Heart left ventricle (tissue), 16 donors: Measurements from ENCODE around the gene DRC1. TPM values are rescaled to one million over a fixed set of nuclear protein-coding genes. Genes with fewer than 3 reads are reported as not detected.
A peak's percentile ranks its signal among the peaks of the same experiment; 100 is the strongest.
"Not testable (repeated sequence)": the region's sequence is repeated elsewhere in the genome, so short reads cannot be mapped to it uniquely, and the experiment has no call there.

Source experiments
- ATAC-seq, 4 donors: fragments of 200-7000 bp; cut with Tn5 transposase; one replicate each; pipeline ENCODE4 v1.9.1; 2020 to 2022; ENCODE audit warnings: moderate library complexity in 4 of 4, mild to moderate bottlenecking in 3 of 4, moderate number of reproducible peaks in 1 of 4
- DNase-seq, 5 donors: peaks; one replicate each; pipeline ENCODE4 v3.0.0-alpha.2; 2020
- H3K27ac ChIP-seq, 12 donors: fragments of 200-600 bp; sonication (generic) in 4 of 12; one replicate each; pipeline versions ENCODE4 v1.5.0 to v1.8.0; 2016 to 2022; ENCODE audit warnings: mild to moderate bottlenecking in 2 of 12
- H3K27me3 ChIP-seq, 9 donors: fragments of 200-600 bp; sonication (generic) in 2 of 9; one replicate each; pipeline versions ENCODE4 v1.5.1 to v1.8.0; 2016 to 2022; ENCODE audit warnings: mild to moderate bottlenecking in 3 of 9
- H3K36me3 ChIP-seq, 9 donors: fragments of 200-600 bp; sonication (generic) in 2 of 9; one replicate each; pipeline versions ENCODE4 v1.5.0 to v1.8.0; 2018 to 2022; ENCODE audit warnings: mild to moderate bottlenecking in 2 of 9
- H3K4me1 ChIP-seq, 12 donors: fragments of 200-600 bp; sonication (generic) in 4 of 12; one replicate each; pipeline versions ENCODE4 v1.5.0 to v1.8.0; 2016 to 2022; ENCODE audit warnings: mild to moderate bottlenecking in 3 of 12
- H3K4me3 ChIP-seq, 12 donors: fragments of 200-600 bp; sonication (generic) in 4 of 12; one replicate each; pipeline versions ENCODE4 v1.5.0 to v1.8.0; 2017 to 2022; ENCODE audit warnings: mild to moderate bottlenecking in 9 of 12, moderate library complexity in 4 of 12
- H3K9me3 ChIP-seq, 12 donors: fragments of 200-600 bp; sonication (generic) in 4 of 12; one replicate each; pipeline versions ENCODE4 v1.5.0 to v1.8.0; 2016 to 2022; ENCODE audit warnings: mild to moderate bottlenecking in 1 of 12
- POLR2A ChIP-seq, 2 donors: fragments of 450-650 bp; IDR thresholded peaks; one replicate each; pipeline ENCODE4 v1.6.1; 2017; ENCODE audit warnings: antibody characterized with exemption in 2 of 2, mild to moderate bottlenecking in 2 of 2, moderate library complexity in 2 of 2
- WGBS, 4 donors: extraction: QIAGEN DNeasy Blood & Tissue Kit in 2 of 4; methylation state at CpG; one replicate each; pipeline versions ENCODE4 v1.1.5 to v1.1.7; 2013 to 2018; 5-methylcytosine and 5-hydroxymethylcytosine counted together
- intact Hi-C, 10 donors: fragments of 100-400 bp; cut with DNase I; formaldehyde crosslinking; loops; one replicate each; pipeline versions ENCODE4 v1.11.1 to v1.14.2; 2022
- long read RNA-seq, 3 donors: library from polyadenylated mRNA; unstranded; transcript quantifications; one replicate each; pipeline ENCODE4 v2.0.0, GENCODE V29; 2020 to 2021
- polyA plus RNA-seq, 2 donors: library from polyadenylated mRNA; stranded (reverse); fragments of 200-250 nt; gene quantifications; one replicate each; pipeline ENCODE4 v1.2.3, GENCODE V29; 2013
- total RNA-seq, 9 donors: library from RNA; depleted of rRNA in 2 of 9; stranded (reverse); fragments of >200 nt in 2 of 9; fragmentation: NEBNext Ultra II Directional in 3 of 9; extraction: Animal tissue kit (Norgen Biotek cat#: 25700) in 3 of 9; gene quantifications; one replicate each; pipeline versions ENCODE4 v1.1.0 to v1.2.4, GENCODE V29; 2016 to 2023
- TF ChIP-seq, protein P1 (sequence below), 12 donors: fragments of 200-600 bp; sonication (generic) in 4 of 12; IDR thresholded peaks; one replicate each; pipeline versions ENCODE4 v1.5.0 to v1.8.0; 2018 to 2022; ENCODE audit warnings: antibody characterized with exemption in 12 of 12, mild to moderate bottlenecking in 5 of 12
- donor health status: ischemic (EF 13 %, LVEDD 7.1; RV severe dilation, severe dysfunction).
- donor health status: healthy with polysubstance abuse.
- donor health status: DM: no; HTN: yes; CAD: no.
- donor health status: DM: no; HTN: no; CAD: no.
- donor health status: ischemic (EF 25% LVEDD 6.9; RV normal size, moderate dysfunction).
- donor health status: ischemic (EF 25% LVEDD 5.7; RV mildly dilated, moderate dysfunction).
- donor health status: healthy.
- donor health status: DM: yes; HTN: yes; CAD: no.
- donor health status: ischemic (EF 35%, LVEDD 5.7; RV mildly dilated, moderate dysfunction).
- donor health status: nonischemic (EF 11% LVEDD 7.7; RV severe dilation, severe dysfunction).
- donor health status: DM: yes; HTN: yes; CAD: no.
- donor health status: PGD.
- donor health status: ischemic (EF 29% LVEDD 5.4; RV normal size, mild dysfunction).
- donor health status: nonischemic (EF 23%, LVEDD 6.1; RV moderate dilation, normal function).

The DRC1 gene
- under 1 TPM in 2 of 9 donors, not detected in 7; 0.44 to 0.73 TPM for total RNA-seq
- polyA plus RNA-seq: under 1 TPM in 1 of 2 donors, not detected in 1; 0.15 TPM
- long read RNA-seq, donor 1: 0 reads
- long read RNA-seq, donor 2: 0 reads
- long read RNA-seq, donor 3: 0 reads

DNA sequence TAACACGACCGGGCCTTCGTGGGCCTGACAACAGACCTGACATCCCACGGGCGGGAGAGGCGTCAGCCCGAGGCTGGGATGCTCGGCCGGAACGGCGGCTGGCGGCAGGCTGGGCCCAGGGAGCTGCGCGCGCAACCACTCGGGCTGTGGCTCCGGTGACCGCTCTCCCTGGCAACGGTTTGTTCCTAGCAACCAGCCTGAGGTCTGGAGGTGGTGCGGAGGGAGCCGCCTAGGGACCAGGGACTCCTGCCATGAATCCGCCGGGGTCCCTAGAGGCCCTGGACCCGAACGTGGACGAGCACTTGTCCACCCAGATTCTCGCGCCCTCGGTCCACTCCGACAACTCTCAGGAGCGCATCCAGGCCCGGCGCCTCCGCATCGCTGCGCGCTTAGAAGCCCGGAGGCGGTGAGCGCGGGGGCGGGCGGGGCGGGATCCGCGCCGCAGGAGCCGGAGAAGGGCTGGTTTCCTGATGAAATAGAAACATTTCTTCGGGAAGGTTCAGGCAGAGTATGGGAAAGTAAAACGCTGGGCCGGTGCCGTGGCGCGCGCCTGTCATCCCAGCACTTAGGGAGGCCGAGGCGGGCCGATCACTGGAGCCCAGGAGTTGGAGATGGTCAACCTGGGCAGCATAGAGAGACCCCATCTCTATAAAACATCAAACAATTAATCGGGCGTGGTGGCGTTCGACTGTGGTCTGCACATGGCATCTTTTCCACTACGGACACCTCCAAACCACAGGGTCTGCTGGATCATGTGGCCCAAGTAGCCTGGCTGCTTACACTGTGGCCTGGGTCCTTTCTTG lies at the start of gene DRC1:
TSS of gene DRC1 (plus strand) at position 182 of the 803 bp plus-strand sequence. CDS start at position 252, 70 bp downstream.
- H3K4me3 ChIP-seq: peak within 1 kb of the TSS in 10 of 12 donors; percentile 16 to 51 (median 40)
- no peak for TF ChIP-seq POLR2A (IDR thresholded peaks at IDR 0.05)
- TF ChIP-seq, protein P1, sequence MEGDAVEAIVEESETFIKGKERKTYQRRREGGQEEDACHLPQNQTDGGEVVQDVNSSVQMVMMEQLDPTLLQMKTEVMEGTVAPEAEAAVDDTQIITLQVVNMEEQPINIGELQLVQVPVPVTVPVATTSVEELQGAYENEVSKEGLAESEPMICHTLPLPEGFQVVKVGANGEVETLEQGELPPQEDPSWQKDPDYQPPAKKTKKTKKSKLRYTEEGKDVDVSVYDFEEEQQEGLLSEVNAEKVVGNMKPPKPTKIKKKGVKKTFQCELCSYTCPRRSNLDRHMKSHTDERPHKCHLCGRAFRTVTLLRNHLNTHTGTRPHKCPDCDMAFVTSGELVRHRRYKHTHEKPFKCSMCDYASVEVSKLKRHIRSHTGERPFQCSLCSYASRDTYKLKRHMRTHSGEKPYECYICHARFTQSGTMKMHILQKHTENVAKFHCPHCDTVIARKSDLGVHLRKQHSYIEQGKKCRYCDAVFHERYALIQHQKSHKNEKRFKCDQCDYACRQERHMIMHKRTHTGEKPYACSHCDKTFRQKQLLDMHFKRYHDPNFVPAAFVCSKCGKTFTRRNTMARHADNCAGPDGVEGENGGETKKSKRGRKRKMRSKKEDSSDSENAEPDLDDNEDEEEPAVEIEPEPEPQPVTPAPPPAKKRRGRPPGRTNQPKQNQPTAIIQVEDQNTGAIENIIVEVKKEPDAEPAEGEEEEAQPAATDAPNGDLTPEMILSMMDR (IDR thresholded peaks at IDR 0.05): no peak
- ATAC-seq: peak; percentile 37 to 93 (median 92)
- WGBS, 4 donors: 12 to 34% (median 14%) methylated on average over 24 to 63 of the region's 63 CpGs
- no peaks in the 10 kb centered on the region for H3K36me3 ChIP-seq
- no peak within 1 kb of the TSS for H3K27ac ChIP-seq
- peaks cover 0 to 14% (median 0%) of the 10 kb centered on the region in 9 donors for H3K27me3 ChIP-seq
- DNase-seq: peak; percentile 62 to 77 (median 72)
- intact Hi-C loops: no loop called here
- H3K4me1 ChIP-seq: peaks cover 0 to 9% (median 3%) of the 10 kb centered on the region in 12 donors
- no peaks in the 10 kb centered on the region for H3K9me3 ChIP-seq

DNA sequence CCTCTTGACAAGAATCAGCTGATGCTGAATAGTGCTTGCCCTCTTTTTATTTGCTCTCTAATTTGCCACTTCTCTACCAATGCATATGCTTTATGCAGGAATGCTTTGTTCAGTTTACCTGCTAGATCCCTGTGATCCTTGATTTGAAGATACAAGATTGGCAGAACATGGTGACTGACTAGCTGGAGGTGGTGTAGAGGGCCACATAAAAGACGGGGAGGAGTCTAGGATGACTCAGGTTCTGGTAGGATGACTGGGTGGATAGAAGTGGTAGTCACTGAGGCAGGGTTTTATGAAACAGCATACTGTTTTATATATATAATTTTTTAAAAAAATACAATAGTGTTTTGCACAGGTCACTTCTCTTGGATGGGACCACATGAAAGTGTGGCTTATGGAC lies 48.8 kb upstream of the DRC1 start:
- Histone ChIP-seq H3K9me3 (no peaks in the 10 kb centered on the region), H3K27me3 (no peaks in the 10 kb centered on the region), H3K4me3 (no peak overlapping the region), H3K36me3 (no peaks in the 10 kb centered on the region), H3K4me1 (peaks cover 0 to 11% (median 5%) of the 10 kb centered on the region in 12 donors), H3K27ac (no peak overlapping the region)
- TF ChIP-seq POLR2A (IDR thresholded peaks at IDR 0.05): no peak
- TF ChIP-seq, protein P1 (IDR thresholded peaks at IDR 0.05): no peak
- no peak for ATAC-seq
- intact Hi-C loops: no loop called here
- 93 to 98% (median 97%) methylated on average over 1 of the region's 1 CpG for WGBS, 4 donors
- no peak for DNase-seq

DNA sequence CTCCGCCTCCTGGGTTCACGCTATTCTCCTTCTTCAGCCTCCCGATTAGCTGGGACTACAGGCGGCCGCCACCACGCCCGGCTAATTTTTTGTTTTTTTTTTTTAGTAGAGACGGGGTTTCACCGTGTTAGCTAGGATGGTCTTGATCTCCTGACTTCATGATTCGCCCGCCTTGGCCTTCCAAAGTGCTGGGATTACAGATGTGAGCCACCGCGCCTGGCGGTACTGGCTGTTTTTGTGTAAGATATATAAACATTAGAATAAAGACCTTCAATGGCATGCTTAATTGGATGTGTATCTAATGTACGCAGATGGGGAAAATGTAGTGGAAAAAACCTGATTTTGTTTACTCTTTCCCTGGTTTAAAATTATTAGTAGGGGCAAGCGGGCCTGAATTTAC lies 47.3 kb upstream of the DRC1 start:
- H3K9me3 ChIP-seq, DNase-seq, intact Hi-C loops, H3K27me3 ChIP-seq, ATAC-seq, H3K4me3 ChIP-seq, H3K36me3 ChIP-seq, H3K27ac ChIP-seq, H3K4me1 ChIP-seq: not testable (repeated sequence)
- WGBS, 4 donors: 97 to 98% (median 98%) methylated on average over 16 of the region's 16 CpGs

DNA sequence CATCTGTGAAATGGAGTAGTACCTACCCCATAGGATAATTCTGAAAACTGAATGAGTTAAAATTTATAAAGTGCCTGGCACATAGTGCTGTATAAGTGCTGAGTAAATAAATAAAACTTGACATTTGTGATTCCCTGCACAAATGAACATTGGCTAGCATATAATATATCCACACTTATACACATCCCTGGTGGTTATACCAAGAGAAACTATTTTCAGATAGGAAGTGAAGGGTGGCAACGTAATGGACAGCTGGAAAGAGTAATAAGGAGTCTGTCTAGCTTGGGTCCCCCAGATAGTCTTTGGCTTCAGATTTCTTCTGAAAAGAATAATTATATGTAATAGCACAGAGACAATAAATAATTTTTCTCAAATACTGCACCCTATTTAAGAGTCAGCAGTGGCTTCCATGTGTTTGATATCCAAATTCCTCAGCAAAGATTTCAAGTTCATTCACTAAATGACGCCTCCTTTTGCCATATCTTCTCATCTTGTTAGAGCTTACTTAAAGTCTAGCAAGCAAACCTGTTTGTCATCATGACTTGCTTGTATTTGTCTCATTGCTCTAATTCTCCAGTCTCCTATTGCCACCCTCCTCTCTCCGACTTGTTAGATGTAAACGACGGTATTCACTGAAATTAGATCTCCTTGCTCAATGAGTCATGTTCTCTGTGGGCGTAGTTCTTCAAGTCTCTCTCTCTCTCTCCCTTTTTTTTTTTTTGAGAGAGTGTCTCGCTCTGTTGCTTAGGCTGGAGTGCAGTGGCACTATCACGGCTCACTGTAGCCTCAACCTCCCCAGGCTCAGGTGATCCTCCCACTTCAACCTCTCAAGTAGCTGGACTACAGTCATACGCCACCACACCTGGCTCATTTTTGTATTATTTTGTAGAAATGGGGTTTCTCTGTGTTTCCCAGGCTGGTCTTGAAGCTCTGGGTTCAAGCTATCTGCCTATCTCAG lies 46.4 kb upstream of the DRC1 start:
- no peak for DNase-seq
- Histone ChIP-seq H3K4me3 (no peak overlapping the region), H3K4me1 (peaks cover 0 to 8% (median 0%) of the 10 kb centered on the region in 12 donors), H3K9me3 (no peaks in the 10 kb centered on the region), H3K36me3 (no peaks in the 10 kb centered on the region), H3K27me3 (no peaks in the 10 kb centered on the region), H3K27ac (no peak overlapping the region)
- 79 to 86% (median 84%) methylated on average over 9 of the region's 9 CpGs for whole genome bisulfite sequencing, 4 donors
- TF ChIP-seq, protein P1 (IDR thresholded peaks at IDR 0.05): no peak
- TF ChIP-seq POLR2A (IDR thresholded peaks at IDR 0.05): no peak
- peak in 1 of 4 donors; percentile 45 for ATAC-seq
- intact Hi-C loops: no loop called here
